Natural killer cell (primary cell): ENCODE results near the gene MANSC4. TPM values are rescaled to one million over a fixed set of nuclear protein-coding genes. Genes with fewer than 3 reads are reported as not detected.

Experiments
- ATAC-seq, 3 donors: fragments of 150-1000 bp in 2 of 3; fragments of 200-7000 bp in 1 of 3; cut with Tn5 transposase; 1 replicate in 1 of 3; 2 replicates in 2 of 3; pipeline ENCODE4 v1.10.0; 2021; ENCODE audit warnings: mild to moderate bottlenecking in 2 of 3, moderate library complexity in 2 of 3
- DNase-seq, 2 donors: peaks; one replicate each; pipeline versions ENCODE4 v3.0.0 to v3.0.0-alpha.2; 2013 to 2021; ENCODE audit warnings: mixed read lengths in 1 of 2
- H3K27ac ChIP-seq: one replicate; pipeline ENCODE4 v1.5.1; 2013; ENCODE audit warnings: mild to moderate bottlenecking, low read length
- H3K27me3 ChIP-seq: one replicate; pipeline ENCODE4 v1.6.1; 2013; ENCODE audit warnings: low read length; ENCODE audit not compliant: control insufficient read depth, insufficient read depth
- H3K36me3 ChIP-seq: one replicate; pipeline ENCODE4 v1.6.1; 2013; ENCODE audit warnings: low read length; ENCODE audit not compliant: control insufficient read depth, insufficient read depth
- H3K4me1 ChIP-seq: one replicate; pipeline ENCODE4 v1.6.1; 2013; ENCODE audit warnings: low read length; ENCODE audit not compliant: control insufficient read depth, insufficient read depth
- H3K4me3 ChIP-seq: one replicate; pipeline ENCODE4 v1.5.1; 2013; ENCODE audit warnings: low read length
- H3K9me3 ChIP-seq: one replicate; pipeline ENCODE4 v1.6.1; 2013; ENCODE audit warnings: low read length; ENCODE audit not compliant: control insufficient read depth, insufficient read depth
- H3K27ac Mint-ChIP-seq, 2 donors: one replicate each; pipeline ENCODE4 v1.8.0; 2022; ENCODE audit warnings: mild to moderate bottlenecking in 2 of 2, mixed read lengths in 2 of 2, moderate library complexity in 1 of 2
- H3K27me3 Mint-ChIP-seq, 2 donors: one replicate each; pipeline ENCODE4 v1.8.0; 2022; ENCODE audit warnings: low read depth in 2 of 2, mixed read lengths in 2 of 2
- H3K36me3 Mint-ChIP-seq: one replicate; pipeline ENCODE4 v1.8.0; 2022; ENCODE audit warnings: mixed read lengths
- H3K4me1 Mint-ChIP-seq, 2 donors: one replicate each; pipeline ENCODE4 v1.8.0; 2022; ENCODE audit warnings: mixed read lengths in 2 of 2
- H3K4me3 Mint-ChIP-seq: one replicate; pipeline ENCODE4 v1.8.0; 2022; ENCODE audit warnings: mild to moderate bottlenecking, moderate library complexity, mixed read lengths
- H3K9me3 Mint-ChIP-seq, 2 donors: one replicate each; pipeline ENCODE4 v1.8.0; 2022; ENCODE audit warnings: mixed read lengths in 2 of 2
- WGBS: methylation state at CpG from one replicate; pipeline ENCODE4 v1.1.7; 2013; ENCODE audit warnings: missing lambda C conversion rate; ENCODE audit not compliant: insufficient coverage; 5-methylcytosine and 5-hydroxymethylcytosine counted together
- intact Hi-C: fragments of 100-400 bp; cut with micrococcal nuclease; formaldehyde crosslinking; loops from one replicate; pipeline ENCODE4 v1.14.2; 2022
- total RNA-seq, 4 donors: library from RNA; stranded (reverse); fragments of 120-200 nt in 1 of 4; gene quantifications; one replicate each; pipeline versions ENCODE4 v1.2.3 to v1.2.4, GENCODE V29; 2013 to 2022
- TF ChIP-seq, protein P1 (sequence below): fragments of 200-600 bp; IDR thresholded peaks from one replicate; pipeline ENCODE4 v1.8.0; 2022; ENCODE audit warnings: antibody characterized with exemption

The MANSC4 gene
- total RNA-seq, 3 donors from 2014 or later (not counting 1 experiment from before 2014, with no cell fraction given): not detected

DNA sequence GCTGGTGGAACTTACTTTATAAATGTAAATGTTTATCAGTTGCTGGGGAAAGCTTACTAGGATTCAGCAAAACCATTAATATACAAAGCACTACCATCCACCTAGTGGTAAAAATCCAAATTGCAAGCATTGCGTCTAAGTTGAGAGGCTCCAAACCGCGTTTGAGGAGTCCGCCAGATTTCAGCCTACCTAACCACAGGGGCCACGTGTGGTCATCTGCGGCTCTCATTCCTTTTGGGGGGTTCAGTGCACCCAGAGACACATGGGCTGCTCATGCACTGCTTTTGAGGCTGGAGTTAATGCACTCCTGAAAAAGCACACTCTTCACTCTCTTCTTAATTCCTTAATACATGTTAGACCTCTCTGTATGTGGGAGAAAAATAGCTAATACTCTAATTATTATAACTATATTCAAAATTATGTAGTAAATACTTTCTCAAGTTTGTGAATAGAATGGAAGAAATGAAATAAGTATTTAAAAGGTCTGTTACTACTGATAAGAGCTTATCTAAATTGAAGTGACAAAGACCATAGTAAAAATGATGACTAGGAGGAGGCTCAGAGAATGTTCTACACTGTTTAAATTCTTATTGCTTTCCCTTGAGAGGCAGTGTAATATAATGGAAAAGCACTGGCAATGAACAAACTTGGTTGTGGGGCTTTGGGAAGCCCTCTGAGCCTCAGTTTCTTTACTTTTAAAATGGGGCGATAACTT is 41.4 kb upstream of the MANSC4 start:
- peak in 1 of 2 donors; percentile 79 for DNase-seq
- ATAC-seq: peak in 2 of 3 donors; percentile 45 to 71
- Mint-ChIP-seq H3K9me3 (no peaks in the 10 kb centered on the region), H3K27ac (no peak overlapping the region), H3K27me3 (peaks cover 4 to 34% of the 10 kb centered on the region in 2 donors), H3K4me3 (no peak overlapping the region), H3K36me3 (no peaks in the 10 kb centered on the region), H3K4me1 (peaks cover 0 to 4% of the 10 kb centered on the region in 2 donors)
- Histone ChIP-seq H3K9me3 (no peaks in the 10 kb centered on the region), H3K27ac (no peak overlapping the region), H3K27me3 (no peaks in the 10 kb centered on the region), H3K4me1 (peaks cover 3% of the 10 kb centered on the region), H3K36me3 (no peaks in the 10 kb centered on the region), H3K4me3 (no peak overlapping the region)
- TF ChIP-seq, protein P1, sequence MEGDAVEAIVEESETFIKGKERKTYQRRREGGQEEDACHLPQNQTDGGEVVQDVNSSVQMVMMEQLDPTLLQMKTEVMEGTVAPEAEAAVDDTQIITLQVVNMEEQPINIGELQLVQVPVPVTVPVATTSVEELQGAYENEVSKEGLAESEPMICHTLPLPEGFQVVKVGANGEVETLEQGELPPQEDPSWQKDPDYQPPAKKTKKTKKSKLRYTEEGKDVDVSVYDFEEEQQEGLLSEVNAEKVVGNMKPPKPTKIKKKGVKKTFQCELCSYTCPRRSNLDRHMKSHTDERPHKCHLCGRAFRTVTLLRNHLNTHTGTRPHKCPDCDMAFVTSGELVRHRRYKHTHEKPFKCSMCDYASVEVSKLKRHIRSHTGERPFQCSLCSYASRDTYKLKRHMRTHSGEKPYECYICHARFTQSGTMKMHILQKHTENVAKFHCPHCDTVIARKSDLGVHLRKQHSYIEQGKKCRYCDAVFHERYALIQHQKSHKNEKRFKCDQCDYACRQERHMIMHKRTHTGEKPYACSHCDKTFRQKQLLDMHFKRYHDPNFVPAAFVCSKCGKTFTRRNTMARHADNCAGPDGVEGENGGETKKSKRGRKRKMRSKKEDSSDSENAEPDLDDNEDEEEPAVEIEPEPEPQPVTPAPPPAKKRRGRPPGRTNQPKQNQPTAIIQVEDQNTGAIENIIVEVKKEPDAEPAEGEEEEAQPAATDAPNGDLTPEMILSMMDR: peak; percentile 76
- WGBS: 0% methylated on average over 6 of the region's 7 CpGs
- intact Hi-C loops: loop anchor here (1.0 kb wide), 1 partner anchor 88 kb away; no protein-coding TSS in a partner anchor

- TF ChIP-seq, protein P1: no peak
- WGBS: 79% methylated on average over 4 of the region's 5 CpGs
- intact Hi-C loops: no loop called here
- Mint-ChIP-seq H3K9me3 (no peaks in the 10 kb centered on the region), H3K27me3 (peaks cover 4 to 36% of the 10 kb centered on the region in 2 donors), H3K27ac (no peak overlapping the region), H3K4me1 (peaks cover 0 to 4% of the 10 kb centered on the region in 2 donors), H3K36me3 (no peaks in the 10 kb centered on the region), H3K4me3 (no peak overlapping the region)
- Histone ChIP-seq H3K4me3 (no peak overlapping the region), H3K27me3 (no peaks in the 10 kb centered on the region), H3K27ac (no peak overlapping the region), H3K4me1 (peaks cover 3% of the 10 kb centered on the region), H3K9me3 (no peaks in the 10 kb centered on the region), H3K36me3 (no peaks in the 10 kb centered on the region)
- no peak for ATAC-seq
- DNase-seq: no peak
These were observed 40.5 kb upstream of the MANSC4 start for GRCh38 chr12:27820564-27820963.

GRCh38 chr12:27818401-27818918 is 38.4 kb upstream of the MANSC4 start:
- WGBS: 87% methylated on average over 7 of the region's 7 CpGs
- no peak overlapping the region for H3K4me3 Mint-ChIP-seq
- intact Hi-C loops: no loop called here

More at GRCh38 chr12:27818401-27818918, 38.4 kb upstream of the MANSC4 start:
- no peak for DNase-seq
- Mint-ChIP-seq H3K27ac (no peak overlapping the region), H3K9me3 (no peaks in the 10 kb centered on the region), H3K4me1 (peaks cover 0 to 4% of the 10 kb centered on the region in 2 donors), H3K27me3 (peaks cover 4 to 39% of the 10 kb centered on the region in 2 donors), H3K36me3 (no peaks in the 10 kb centered on the region)
- H3K27me3 ChIP-seq: no peaks in the 10 kb centered on the region
- TF ChIP-seq, protein P1: no peak
- H3K27ac ChIP-seq: no peak overlapping the region
- H3K4me1 ChIP-seq: peaks cover 3% of the 10 kb centered on the region
- no peak for ATAC-seq
- no peak overlapping the region for H3K4me3 ChIP-seq
- H3K36me3 ChIP-seq: no peaks in the 10 kb centered on the region
- H3K9me3 ChIP-seq: no peaks in the 10 kb centered on the region
